Activated T-helper 9 cell treated with anti-CD3 and anti-CD28 coated beads, Interleukin-2, amount 50 U/mL, for 16 hours (primary cell): ENCODE measurements around the gene VDAC2.
"Not testable (repeated sequence)": the region's sequence is repeated elsewhere in the genome, so short reads cannot be mapped to it uniquely, and the experiment has no call there.

ENCODE experiments used
- DNase-seq: peaks from one replicate; pipeline ENCODE4 v3.0.0-alpha.2; 2020; ENCODE audit warnings: low read depth

Gene VDAC2

DNA sequence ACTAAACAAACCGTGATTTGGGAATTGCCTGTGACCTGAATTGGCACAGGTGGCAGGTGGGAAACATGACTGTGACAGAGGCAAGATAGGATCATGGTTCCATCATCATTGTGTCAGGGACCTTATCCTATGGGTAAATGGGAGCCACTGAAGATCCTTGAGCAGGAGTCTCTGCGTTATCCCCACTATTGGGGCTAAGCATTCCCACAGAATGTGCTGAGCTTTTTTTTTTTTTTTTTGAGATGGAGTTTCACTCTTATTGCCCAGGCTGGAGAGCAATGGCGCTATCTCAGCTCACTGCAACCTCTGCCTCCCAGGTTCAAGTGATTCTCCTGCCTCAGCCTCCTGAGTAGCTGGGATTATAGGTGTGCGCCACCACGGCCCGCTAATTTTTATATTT lies 10.6 kb upstream of the VDAC2 start:
- DNase-seq, result not testable (repeated sequence)

DNA sequence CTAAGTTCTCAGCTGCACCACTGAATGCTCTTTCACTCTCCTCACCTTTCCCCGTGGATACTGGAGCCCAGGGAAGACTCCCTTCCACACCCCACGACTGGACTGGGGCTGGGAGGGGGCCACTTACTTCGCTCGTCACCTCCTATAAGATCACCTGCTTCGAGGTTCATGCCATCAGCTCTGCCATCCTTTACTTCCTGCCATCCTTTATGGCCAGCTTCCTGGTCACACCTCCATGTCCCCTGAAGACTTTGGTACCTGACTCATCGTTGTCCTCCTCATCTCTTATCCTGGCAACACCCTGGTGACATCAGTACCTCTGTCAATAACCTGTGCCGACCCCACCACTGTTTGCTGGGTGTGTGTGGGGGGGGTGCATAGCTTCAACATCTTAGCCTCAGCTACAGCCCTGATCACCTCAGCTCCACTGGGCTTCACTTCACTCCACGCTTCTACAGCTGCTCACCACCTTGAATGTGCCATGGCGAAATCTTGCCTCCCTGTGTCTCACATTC lies 8.7 kb upstream of the VDAC2 start:
- DNase-seq, result no peak

DNA sequence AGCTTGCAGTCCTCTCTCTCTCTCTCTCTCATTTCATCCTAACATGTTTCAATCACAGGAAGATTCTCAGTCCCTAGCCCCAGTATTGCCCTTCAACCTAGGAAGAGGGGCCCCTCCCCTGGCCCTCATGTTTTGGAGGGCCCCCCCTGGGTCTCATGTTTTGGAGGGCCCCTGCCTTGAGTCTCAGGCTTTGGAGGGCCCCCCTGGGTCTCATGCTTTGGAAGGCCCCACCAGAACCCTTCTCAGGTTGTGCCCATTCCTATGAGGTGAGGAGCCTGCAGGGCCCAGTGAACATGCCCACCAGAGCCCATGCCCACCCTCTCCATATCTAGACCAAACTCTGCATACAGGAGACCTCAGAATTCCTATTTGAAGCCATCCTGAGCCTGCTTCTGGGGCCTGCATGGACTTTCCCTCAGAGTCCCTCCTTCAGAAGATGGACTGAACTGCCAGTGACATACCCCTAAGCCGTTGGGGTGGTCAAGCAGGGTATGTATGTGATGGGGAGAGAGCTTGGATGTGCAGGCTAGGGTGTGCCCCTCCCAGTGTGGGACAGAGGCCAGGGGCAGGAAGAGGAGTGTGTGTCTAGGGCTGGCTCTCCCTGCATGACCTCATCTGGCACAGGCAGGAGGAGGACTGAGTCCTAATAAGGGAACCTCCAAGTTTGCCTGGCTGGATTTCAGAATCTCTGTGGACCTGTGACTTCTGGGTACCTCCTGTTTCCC lies 8.1 kb upstream of the VDAC2 start:
- no peak for DNase-seq

GRCh38 chr10:75203046-75203620 lies 7.5 kb upstream of the VDAC2 start:
- DNase-seq, result not testable (repeated sequence)

DNA sequence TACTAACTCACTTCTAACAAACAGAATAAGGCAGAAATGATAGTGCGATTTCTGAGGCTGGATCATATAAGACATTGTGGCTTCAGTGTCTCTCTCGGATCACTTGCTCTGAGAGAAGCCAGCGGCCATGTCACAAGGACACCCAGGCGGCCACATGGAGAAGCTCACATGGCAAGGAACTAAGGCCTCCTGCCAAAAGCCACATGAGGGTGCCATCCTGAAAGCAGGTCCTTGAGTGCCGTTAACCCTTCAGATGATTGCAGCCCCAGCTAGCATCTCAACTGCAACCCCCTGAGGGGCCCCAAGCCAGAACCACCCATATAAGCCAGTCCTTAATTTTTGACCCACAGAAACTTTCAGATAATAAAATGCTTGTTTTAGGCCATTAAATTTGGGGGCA lies 6.9 kb upstream of the VDAC2 start:
- DNase-seq, result no peak

DNA sequence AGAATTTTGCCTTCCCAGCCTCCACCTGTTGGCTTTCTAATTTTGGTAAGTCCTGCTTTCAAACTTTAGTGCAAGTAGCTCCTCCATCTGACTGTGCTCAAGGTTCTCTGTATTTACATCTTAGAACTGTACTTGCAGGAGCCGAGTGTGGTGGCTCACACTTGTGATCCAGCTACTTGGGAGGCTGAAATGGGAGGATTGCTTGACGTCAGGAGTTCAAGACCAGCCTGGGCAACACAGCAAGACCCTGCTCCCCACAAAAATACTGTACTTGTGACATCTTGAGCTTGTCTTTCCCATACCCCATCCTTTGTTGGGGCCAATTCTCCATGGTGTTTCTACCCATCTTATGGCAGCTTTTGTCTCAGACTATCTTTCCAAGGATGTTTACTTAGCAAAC lies 4.7 kb upstream of the VDAC2 start:
- DNase-seq, result no peak

GRCh38 chr10:75206638-75207037 lies 4.0 kb upstream of the VDAC2 start:
- DNase-seq, result not testable (repeated sequence)

DNA sequence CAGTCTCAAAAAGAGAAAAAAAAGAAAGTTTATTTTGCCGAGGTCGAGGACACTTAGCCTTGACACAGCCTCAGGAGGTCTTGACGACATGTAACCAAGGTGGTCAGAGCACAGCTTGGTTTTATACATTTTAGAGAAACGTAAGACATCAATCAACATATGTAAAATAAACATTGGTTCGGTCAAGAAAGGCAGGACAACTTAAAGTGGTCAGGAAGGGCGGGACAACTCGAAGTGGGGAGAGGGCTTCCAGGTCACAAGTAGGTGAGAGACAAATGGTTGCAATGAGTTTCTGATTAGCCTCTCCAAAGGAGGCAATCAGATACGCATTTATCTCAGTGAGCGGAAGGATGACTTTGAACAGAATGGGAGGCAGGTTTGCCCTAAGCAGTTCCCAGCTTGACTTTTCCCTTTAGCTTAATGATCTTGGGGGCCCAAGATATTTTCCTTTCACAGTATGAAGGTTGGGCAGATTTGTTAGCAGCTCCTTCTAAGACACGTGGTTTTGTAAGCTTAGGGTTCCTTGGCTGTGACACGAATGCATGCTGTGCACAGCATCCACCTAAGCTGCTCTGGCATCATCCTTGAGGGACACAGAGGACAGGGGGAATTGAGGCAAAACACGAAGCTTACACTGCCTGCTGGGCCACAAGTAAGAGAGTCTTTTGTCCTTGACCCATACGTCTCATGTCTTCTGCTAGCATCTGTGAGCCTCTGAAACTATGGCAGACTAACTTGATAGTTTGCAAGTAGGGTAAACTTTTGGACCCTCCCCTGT lies 3.3 kb upstream of the VDAC2 start:
- DNase-seq, result no peak

DNA sequence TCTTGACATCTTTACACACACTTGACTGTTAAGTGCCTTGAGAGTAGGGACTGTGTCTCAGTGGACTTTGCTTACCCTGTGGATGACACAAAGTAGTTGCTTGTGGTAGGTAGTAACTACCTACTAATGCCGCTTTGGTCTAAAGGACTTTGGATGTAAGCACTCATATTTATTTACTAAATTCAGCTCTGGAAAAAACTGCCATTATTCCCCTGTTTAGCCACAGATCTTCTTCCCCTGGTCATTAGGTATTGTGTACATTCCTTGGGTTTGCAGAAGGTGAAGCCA lies 2.8 kb upstream of the VDAC2 start:
- no peak for DNase-seq

GRCh38 chr10:75208181-75208580 lies 2.4 kb upstream of the VDAC2 start:
- DNase-seq, result no peak

DNA sequence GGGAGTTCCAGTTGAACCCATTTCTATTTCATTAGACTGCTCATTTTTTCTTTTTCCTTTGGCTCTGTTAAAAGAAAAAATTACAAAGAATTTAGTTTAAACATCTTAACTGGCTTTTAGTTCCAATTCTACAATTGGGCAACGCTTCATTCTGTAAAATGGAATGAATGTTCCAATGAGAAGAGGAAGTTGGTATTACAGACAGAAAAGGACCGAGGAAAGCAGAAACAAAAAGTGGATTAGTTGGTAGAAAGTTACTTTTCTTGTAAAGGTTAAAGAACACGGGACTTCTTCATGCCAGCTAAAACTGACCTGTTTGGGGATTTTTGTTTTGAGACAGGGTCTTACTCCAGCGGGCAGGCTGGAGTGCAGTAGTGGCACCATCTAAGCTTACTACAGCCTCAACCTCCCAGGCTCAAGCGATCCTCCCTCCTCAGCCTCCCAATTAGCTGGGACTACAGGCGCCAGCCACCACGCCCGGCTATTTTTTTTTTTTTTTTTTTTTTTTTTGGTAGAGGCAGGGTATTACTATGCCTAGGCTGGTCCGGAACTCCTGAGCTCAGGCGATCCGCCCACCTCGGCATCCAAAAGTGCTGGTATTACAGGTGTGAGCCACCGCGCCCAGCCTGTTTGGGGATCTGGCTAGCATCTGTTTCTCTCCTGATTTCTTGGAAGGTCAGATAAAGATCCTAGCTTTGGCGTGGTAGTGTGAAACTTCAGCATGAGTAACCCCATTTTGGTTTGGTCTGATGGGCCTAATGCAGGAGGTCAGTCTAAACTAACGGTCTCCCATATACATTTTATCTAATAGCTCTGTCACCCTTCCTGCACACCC lies 1.3 kb upstream of the VDAC2 start:
- DNase-seq, result no peak

DNA sequence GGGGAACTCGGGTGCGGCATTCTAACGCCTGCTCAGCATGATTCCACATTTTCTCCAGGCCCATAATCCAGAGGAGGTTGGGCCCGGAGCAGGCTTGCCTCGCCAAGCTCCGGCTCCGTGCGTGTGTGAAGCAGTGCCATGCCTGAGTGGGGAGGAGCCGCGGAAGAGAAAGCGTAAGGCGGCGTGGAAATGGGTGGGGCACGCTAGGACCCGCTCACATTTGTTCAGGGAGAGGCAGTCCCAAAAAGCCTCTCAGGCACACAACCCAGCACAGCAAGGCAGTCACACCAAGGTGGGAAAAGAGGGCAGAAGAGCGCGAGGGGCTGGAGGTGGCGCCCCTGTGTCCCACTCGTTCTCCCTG lies 695 bp upstream of the VDAC2 start:
- DNase-seq, result peak; percentile 69

GRCh38 chr10:75211007-75211691 lies 553 bp downstream of the VDAC2 start:
- DNase-seq, result peak; percentile 16

DNA sequence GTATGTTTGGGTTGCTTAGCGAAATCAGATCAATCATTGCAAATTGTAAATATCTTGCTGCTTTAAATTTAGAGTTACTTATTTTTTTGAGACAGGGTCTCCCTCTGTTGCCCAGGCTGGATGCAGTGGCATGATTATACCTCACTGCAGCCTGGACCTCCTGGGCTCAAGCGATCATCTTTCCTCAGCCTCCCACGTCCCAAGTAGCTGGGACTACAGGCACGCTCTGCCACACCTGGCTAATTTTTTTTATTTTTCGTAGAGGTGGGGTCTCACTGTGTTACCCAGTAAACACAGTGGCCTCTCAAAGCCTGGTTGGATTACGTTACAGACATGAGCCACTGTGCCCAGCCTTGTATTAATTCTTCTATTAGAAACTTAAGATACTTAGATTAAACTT lies 1.7 kb downstream of the VDAC2 start:
- no peak for DNase-seq

- no peak for DNase-seq
These were observed 9.7 kb downstream of the VDAC2 start for GRCh38 chr10:75220274-75220673.

DNA sequence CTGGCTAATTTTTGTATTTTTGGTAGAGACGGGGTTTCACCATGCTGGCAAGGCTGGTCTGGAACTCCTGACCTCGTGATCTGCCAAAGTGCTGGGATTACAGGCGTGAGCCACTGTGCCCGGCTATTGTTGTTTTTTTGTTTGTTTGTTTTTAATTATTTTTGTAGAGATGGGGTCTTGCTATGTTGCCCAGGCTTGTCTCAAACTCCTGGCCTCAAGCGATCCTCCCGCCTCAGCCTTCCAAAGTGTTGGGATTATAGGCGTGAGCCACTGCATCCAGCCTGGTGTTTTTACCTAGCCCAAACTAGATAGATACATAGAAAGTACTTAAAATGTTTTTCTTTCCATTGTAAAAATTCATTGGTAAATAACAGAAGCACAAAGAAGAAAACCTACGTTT lies 10.9 kb downstream of the VDAC2 start:
- not testable (repeated sequence) for DNase-seq

- DNase-seq, result no peak
These were observed 12.9 kb downstream of the VDAC2 start for GRCh38 chr10:75223507-75223906.

GRCh38 chr10:75226095-75226494 lies 15.5 kb downstream of the VDAC2 start:
- DNase-seq, result no peak

DNA sequence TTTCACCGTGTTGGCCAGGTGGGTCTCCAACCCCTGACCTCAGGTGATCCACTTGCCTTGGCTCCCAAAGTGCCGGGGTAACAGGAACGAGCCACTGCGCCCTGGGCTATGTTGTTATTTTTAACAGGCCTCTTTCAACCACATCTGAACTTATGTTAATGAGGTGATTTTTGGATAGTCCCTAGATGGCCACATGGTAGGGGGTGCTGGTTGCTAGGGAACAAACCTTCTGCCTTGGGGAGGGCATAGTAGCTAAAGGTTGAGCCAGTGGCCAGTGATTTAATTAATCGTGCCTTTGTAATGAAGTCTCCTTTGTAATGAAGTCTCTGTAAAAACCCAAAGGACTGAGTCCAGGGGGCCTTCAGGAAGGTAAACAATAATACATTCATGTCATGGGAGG lies 16.1 kb downstream of the VDAC2 start:
- no peak for DNase-seq

DNA sequence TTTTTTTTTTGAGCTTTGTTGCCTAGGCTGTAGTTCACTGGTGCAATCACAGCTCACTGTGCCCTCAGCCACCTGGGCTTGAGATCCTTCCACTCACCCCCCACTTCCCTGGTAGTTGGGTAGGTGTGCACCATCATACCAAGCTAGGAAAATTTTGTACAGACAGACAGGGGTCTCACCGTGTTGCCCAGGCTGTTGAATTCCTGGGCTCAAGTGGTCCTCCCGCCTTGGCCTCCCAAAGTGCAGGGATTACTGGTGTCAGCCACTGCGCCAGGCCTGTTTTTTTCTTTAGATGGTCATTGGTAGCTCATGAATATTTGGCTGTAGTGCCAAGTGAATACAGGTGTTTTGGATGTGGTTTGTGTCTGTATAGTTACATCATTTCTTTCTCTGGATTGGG lies 17.7 kb downstream of the VDAC2 start:
- DNase-seq, result no peak

GRCh38 chr10:75228834-75229233 lies 18.2 kb downstream of the VDAC2 start:
- DNase-seq, result no peak

DNA sequence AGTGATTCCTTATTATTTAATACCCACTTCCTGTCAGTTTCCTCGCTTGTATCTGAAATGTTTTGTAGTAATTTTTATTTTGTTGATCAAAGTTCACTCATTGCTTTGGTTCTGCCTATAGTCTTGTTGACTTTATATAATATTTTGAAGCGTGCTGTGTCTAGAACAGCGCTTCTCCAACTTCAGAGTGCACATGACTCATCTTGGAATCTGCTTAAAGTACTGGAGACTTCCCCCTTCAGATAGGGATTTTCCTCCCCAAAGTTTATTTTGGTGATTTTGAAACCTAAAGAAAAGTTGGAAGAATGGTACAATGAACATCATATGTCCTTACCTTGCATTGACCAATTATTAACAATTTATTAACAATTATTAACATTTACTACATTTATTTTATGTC lies 19.4 kb downstream of the VDAC2 start:
- no peak for DNase-seq
